Right lung (tissue), 5 donors: ENCODE results near the gene PDCD11. TPM values are rescaled to one million over a fixed set of nuclear protein-coding genes. Genes with fewer than 3 reads are reported as not detected.

Experiments used
- polyA plus RNA-seq, 5 donors: library from polyadenylated mRNA; unstranded; fragments of 120-200 nt; gene quantifications; one replicate each; pipeline versions ENCODE4 v1.2.1 to v1.2.3, GENCODE V29; 2013; ENCODE audit warnings: inconsistent platforms in 1 of 5, low replicate concordance in 1 of 5; ENCODE audit not compliant: insufficient read length in 5 of 5, insufficient read depth in 1 of 5

PDCD11 gene
- polyA plus RNA-seq, 5 donors = 33.3 to 42.9 (median 36.2) TPM

Other genes with a start within 250 kb of the PDCD11 start
- 100 to 1,000 TPM in 4 of 5 donors, 10 to 100 TPM in 1; 95.8 to 184 (median 164) TPM for gene NT5C2, start 203.4 kb upstream of the PDCD11 start, polyA plus RNA-seq
- under 1 TPM in 4 of 5 donors, not detected in 1; 0.09 to 0.28 (median 0.13) TPM for gene RPEL1, start 150.7 kb upstream of the PDCD11 start, polyA plus RNA-seq
- under 1 TPM; 0.30 to 0.53 (median 0.46) TPM for gene INA, start 119.5 kb upstream of the PDCD11 start, polyA plus RNA-seq
- gene PCGF6, start 45.5 kb upstream of the PDCD11 start, polyA plus RNA-seq = 10 to 100 TPM; 11.6 to 16.2 (median 12.8) TPM
- gene TAF5, start 28.6 kb upstream of the PDCD11 start, polyA plus RNA-seq = 1 to 10 TPM; 5.6 to 8.8 (median 7.5) TPM
- 100 to 1,000 TPM; 142 to 196 (median 171) TPM for gene ATP5MK, start 151 bp upstream of the PDCD11 start, polyA plus RNA-seq
- 10 to 100 TPM; 13.5 to 18.9 (median 15.0) TPM for gene CALHM2, start 55.7 kb downstream of the PDCD11 start, polyA plus RNA-seq
- under 1 TPM in 4 of 5 donors, not detected in 1; 0.05 to 0.12 (median 0.06) TPM for gene CALHM1, start 62.3 kb downstream of the PDCD11 start, polyA plus RNA-seq
- not detected for gene CALHM3, start 82.6 kb downstream of the PDCD11 start, polyA plus RNA-seq
- gene NEURL1, start 97.1 kb downstream of the PDCD11 start, polyA plus RNA-seq = 1 to 10 TPM in 4 of 5 donors, under 1 TPM in 1; 0.99 to 2.7 (median 1.3) TPM